Fibroblast of the conjunctiva (primary cell): ENCODE data around the gene ARID3A.
"Not testable (repeated sequence)": the region's sequence is repeated elsewhere in the genome, so short reads cannot be mapped to it uniquely, and the experiment has no call there.

ENCODE experiments used
- DNase-seq: peaks from one replicate; pipeline ENCODE4 v3.0.0-alpha.2; 2010; ENCODE audit warnings: low read depth

Gene ARID3A

DNA sequence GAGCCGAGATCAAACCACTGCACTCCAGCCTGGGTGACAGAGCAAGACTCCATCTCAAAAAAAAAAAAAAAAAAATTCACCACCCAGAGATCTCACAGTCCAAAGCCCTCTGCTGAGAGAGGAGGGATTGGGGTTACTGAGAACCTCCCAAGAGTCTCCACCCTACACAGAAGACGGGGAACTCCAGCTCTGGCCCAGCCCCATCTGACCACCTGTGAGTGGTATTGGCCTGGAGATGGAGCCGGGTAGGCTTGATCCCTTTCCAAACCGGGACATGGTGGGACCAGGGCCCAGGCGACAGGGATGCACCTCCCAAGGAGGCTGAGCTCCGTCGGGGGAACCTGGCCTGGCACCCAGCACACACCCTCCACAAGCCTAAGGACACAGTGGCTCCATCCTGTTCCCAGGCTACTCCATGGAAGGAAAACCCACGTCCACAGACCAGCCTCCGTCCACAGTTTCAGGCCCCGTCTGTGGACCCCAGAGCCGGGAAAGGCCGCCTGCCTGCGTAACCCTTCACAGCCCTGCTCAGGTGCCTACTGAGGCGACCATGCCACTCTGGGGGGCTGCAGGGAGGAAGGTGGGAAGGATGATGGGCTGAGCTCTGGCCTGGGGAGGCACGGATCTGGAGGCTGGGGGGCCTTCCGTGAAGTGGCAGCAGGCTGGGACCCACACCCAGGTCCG, 93.2 kb downstream of the ARID3A start:
- no peak for DNase-seq

DNA sequence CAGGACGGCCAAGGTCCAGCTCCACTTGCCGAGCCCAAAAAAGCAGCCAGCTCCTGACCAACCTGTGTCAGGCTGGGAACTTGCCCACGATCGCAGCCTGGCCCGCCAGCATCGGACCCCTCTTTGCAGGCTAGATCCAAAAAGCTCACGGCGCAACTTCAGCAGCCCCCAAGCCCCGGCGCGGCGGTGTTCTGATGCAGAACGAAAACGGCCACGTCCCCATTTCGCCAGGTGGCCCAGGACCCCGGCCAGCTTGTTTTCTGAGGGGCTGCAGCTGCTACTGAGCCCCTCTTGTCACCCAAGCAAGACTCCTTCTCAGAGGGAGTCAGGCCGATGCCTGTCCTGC, 93.8 kb downstream of the ARID3A start:
- no peak for DNase-seq

- DNase-seq: no peak
Observed at GRCh38 chr19:1019980-1020867, 94.4 kb downstream of the ARID3A start.

DNA sequence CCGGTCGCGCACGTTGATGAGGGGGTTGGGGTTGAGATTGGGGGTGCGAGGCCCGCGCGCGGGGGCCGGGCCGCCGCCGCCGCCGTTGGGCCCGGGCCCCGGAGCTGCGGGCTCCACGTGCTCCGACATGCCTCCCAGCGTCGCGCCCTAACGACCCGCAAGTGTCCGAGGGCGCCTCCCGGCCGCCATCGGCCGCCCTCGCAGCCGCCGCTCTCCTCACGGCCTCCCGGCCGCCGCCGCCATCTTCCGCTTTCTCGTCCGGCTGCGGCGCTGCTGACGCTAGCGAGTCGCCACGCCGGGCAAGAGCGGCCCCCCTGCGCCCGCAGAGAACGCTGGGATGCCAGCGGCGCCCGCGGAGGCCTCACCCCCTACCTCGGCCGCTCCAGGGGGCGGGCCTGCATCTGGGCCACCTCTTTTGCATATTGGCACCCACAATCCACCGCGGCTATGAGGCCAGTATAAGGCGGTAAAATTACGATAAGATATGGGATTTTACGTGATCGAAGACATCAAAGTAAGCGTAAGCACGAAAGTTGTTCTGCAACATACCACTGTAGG, 95.1 kb downstream of the ARID3A start, which contains the start of gene TMEM259:
Gene TMEM259, minus strand, starts transcription at position 256 of the 558 bp plus-strand sequence. Its CDS starts 127 bp downstream, at position 129.
- DNase-seq: peak; percentile 95

DNA sequence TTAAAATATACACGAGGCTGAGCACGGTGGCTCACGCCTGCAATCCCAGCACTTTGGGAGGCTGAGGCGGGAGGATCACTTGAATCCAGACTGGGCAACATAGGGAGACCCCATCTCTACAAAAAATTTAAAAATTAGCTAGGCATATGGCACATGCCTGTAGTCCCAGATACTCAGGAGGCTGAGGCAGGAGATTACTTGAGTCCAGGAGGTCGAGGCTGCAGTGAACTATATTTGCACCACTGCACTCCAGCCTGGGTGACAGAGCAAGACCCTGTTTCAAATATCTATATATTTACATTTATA, 98.0 kb downstream of the ARID3A start:
- DNase-seq: not testable (repeated sequence)

- DNase-seq: not testable (repeated sequence)
Observed at GRCh38 chr19:1025080-1025479, 99.2 kb downstream of the ARID3A start.
